GM19395 (cell line): ENCODE data around the gene SRP54.
"Not testable (repeated sequence)": the region's sequence is repeated elsewhere in the genome, so short reads cannot be mapped to it uniquely, and the experiment has no call there.

Source experiments
- ATAC-seq: cut with Tn5 transposase; IDR thresholded peaks from one replicate; pipeline ENCODE4 v1.9.1; 2021; ENCODE audit warnings: mild to moderate bottlenecking, moderate library complexity; ENCODE audit not compliant: unreplicated experiment

SRP54 gene

DNA sequence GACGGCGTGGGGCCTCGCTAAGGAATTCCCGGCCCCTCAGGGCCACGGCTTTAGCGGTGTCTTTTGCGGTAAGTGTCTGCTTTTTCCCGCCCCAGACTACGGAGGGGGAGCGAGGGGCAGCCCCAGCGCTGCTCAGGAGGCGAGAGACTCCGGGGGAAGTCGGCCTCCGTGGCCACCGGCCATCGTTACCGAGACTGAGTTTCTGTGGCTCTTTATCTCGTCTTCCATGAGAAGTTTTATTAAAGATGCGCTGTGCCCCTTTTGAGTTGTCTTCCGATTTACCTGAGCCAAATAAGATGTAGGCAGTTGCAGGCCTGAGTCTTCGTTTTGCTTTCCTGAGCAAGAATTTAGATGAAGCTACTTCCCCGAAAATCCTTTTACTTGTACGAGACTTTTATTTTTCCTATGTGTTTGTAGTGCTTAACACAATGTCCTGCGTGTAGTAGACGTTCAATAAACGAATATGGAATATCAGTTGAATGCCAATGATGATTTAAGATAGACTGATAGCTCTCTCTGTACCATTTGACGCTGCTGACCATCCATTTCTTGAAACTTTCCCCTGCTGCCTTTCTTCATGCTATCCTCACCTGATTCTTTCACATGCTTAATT is 462 bp downstream of the SRP54 start:
- peak; percentile 27 for ATAC-seq

DNA sequence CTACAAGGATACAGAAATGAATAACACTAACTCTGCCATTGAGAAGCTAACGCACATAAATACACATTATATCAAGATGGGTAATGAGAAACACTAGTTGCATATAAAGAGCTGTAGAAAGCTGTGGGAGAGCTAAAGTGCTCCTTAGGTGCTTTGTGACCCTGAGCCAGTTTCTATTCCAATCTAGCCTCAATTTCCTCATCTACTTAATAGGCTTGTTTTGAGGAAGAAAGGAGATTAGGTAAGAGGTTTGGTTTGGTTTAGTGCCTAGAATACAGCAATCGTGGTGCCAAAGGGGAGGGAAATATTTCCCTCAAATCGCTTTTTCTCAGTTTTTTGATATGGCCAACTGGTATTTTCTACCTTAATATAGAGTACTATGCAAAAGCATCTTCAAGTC is 994 bp downstream of the SRP54 start:
- no peak for ATAC-seq

DNA sequence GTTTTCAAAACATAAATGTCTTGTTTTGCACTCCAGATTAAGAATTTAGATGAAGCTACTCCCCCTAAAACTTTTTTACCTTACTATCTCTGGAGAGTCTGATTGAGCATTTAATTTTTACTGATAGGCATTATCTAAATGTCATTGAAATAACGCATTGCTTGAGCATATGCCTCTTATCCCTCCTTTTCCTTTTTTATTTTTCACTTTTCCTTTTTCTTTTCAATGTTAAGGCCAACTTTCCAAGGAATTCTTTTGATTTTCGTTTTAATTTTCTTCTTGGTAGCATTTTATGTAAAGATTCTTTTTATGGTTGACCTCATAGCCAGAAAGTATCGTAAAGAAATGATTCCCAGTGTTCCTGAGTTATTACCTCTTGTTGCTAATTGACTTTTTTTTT is 2.9 kb downstream of the SRP54 start:
- no peak for ATAC-seq

DNA sequence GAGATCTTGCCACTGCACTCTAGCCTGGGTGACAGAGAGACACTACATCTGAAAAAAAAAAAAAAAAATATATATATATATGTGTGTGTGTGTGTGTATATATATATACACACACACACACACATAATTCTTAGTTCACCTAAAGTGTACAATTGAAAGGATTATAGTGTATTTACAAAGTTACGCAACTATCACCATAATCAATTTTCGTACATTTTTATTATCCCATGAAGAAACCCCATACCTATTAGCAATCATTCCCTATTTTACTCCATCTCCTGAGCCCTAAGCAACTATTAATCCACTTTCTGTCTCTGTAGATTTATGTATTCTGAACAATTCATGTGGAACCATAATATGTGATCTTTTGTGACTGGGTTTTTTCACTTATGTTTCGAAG is 4.4 kb downstream of the SRP54 start:
- ATAC-seq: no peak

DNA sequence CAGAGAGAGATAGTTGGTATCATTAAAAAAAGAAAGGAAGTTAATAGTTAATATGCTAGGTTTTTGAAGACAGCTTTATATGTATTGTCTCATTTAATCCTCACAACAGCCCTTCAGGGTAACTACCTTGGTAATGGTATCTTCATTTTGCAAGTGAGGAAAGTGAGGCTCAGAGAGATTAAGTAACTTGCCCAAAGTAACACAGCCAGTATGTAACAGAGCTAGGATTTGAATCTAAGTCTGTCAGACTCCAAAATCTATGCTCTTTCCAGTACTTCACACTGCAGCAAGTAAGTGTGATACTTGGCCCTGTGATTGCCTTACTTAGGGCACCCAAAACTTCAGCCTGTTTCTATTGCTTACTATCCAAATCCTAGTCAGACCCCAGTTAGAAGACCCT is 7.0 kb downstream of the SRP54 start:
- ATAC-seq: no peak

DNA sequence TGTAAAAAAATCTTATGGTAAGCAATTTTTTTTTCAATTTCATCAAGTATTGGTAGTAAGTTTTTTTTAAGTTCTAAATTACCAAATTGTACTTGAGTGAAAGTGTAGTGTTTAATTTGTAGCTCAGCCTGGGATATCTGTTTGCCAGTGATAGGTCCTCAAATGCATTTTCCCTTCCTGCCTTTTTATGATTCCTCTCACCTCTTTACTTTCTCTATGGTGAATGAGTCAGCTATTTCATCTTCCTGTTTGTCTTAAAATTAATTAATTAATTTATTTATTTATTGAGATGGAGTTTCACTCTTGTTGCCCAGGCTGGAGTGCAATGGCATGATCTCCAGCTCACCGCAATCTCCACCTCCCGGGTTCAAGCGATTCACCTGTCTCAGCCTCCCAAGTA is 10.6 kb downstream of the SRP54 start:
- ATAC-seq: no peak

DNA sequence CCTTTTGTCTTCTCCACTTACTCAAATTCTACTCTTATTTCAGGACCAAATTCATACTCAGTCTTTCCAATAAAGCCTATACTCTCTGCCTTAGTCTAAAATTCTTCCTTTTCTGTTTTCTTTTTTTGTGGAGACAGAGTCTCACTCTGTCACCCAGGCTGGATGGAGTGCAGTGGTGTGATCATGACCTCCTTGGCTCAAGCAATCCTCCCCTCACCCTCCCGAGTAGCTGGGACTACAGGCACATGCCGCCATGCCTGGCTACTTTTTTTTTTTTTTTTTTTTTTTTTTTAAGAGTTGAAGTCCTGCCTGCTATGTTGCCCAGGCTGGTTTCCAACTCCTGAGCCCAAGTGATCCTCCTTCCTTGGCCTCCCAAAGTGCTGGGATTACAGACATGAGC is 11.9 kb downstream of the SRP54 start:
- ATAC-seq: no peak

DNA sequence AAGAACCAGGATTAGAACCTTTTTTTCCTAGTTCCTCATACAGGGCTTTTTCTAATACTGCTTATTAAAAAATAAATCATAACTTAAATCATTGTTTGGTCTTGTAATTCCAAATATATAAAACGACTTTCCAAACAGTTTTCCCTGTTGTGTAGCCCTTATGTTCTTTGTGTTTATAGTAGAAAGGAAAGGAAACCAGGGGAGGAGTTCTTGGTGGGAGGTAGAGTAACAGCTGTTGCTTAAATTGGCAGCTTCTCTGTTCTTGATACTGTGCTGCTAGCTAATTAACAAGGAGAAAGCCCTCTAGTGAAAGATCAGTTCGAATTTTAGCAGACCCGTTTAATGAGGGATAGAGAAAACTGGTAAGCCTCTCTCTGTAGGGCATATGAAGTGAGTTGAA is 15.0 kb downstream of the SRP54 start:
- ATAC-seq: no peak

DNA sequence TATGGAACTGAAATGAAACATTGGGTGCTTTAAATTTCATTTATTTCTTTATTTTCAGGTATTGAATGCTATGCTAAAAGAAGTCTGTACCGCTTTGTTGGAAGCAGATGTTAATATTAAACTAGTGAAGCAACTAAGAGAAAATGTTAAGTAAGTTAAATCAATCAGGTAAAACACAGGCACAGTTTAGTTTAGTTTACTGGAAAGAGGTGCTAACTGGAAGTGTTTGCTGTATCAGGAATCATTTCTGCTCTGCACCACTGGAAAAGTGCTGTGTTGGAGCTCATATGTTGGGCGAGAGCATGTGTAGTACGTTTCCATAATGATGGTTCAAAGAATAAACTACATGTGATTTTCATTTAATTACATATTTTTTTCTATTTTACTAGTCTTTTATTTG is 16.7 kb downstream of the SRP54 start:
- no peak for ATAC-seq

DNA sequence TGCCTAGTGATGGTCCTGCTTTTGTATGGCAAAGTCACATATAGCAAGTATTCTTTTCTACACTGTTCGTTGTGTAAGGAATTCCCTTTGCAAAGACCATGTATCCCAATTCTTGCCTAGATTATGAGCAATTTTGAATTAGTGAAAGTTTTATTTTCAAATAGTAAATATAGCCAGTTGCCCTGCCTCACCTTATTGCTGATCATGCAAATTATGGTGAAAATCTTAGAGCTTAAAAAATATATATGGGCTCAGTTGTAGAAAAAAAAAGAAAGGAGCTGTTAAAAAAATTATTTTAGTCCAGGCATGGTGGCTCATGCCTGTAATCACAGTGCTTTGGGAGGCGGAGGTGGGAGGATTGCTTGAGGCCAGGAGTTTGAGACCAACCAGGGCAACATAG is 18.8 kb downstream of the SRP54 start:
- no peak for ATAC-seq

DNA sequence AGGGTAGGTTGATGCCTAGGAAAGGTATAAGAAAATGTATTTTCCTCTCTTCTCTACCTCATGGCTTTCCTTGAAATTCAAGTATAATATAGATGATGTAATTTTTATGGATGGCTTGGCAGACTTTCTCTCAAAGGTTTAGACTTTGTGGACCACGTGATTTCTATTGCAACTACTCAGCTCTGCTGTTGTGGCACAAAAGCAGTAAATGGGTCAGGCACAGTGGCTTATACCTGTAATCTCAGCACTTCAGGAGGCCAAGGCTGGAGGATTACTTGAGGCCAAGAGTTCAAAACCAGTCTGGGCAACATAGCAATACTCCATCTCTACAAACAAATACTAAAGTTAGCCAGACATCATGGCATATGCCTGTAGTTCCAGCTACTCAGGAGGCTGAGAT is 22.0 kb downstream of the SRP54 start:
- ATAC-seq: no peak

DNA sequence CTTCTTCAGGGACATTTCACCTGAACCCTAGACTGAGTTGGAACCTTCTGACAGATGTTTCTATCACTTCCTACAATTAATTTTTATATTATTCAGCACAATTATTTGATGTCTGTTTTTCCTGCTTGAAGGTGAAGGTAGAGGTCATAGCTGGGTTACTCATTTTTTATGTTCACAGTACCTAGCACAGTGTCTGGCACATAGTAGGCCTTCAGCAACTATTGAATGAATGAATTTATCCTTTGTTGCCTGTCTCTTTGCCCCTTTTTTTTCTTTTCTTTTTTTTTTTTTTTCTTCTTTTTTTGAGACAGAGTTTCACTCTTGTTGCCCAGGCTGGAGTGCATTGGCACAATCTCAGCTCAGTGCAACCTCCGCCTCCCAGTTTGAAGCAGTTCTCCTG is 33.8 kb downstream of the SRP54 start:
- ATAC-seq: no peak

DNA sequence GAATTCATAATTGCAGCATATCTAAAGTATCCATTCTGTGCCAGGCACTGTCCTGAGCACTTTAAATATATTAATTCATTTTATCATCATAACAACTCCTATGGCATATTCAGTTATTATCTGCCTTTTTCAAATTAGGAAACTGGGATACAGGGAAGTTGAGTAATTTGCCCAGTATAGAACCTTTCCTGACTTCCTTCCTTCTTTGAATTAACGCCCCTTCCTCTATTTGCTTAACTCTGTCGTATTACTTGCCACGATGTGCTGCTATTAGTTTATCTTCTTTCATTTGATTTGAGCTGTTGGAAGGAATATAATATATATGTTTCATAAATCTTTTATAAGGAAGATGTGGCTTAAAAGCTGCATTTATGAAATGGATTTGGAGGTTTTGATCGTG is 37.9 kb downstream of the SRP54 start:
- no peak for ATAC-seq

DNA sequence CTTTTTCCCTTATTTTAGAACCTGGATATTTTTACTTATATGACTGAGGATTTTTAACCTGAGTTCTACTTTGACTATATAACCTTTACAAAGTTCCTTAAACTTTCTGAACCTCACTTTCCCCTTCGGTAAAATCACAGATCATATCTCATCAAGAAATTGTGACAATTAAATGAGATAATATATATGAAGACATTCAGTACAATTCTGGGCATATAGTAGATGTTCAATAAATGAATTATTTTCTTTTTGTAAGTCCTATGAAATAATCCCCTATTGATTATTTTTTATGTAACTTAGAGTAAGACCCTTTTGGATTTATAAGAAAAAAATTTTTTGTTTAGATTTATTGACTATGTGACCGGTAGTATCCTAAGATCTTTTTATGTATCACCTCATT is 45.6 kb downstream of the SRP54 start:
- ATAC-seq: no peak

DNA sequence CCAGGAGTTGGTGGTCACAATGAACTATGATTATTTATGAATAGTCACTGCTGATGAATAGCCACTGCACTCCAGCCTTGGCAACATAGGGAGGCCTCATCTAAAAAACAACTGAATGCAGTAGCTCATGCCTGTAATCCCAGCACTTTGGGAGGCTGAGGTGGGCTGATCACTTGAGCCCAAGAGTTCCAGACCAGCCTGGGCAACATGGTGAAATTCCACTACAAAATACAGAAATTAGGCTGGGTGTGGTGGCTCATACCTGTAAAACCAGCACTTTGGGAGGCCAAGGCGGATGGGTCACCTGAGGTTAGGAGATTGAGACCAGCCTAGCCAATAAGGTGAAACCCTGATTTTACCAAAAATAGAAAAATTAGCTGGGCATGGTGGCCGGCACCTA is 49.8 kb downstream of the SRP54 start:
- ATAC-seq: no peak

DNA sequence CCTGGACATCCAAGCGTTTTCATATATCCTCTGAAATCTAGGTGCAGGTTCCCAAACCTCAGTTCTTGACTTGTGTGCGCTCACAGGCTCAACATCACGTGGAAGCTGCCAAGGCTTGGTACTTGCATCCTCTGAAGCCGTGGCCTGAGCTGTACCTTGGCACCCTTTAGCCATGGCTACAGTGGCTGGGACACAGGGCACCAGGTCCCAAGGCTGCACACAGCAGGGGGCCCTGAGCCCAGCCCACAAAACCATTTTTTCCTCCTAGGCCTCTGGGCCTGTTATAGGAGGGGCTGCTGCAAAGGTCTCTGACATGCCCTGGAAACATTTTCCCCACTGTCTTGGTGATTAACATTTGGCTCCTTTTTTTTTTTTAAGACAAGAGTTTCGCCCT is 51.6 kb downstream of the SRP54 start:
- no peak for ATAC-seq

DNA sequence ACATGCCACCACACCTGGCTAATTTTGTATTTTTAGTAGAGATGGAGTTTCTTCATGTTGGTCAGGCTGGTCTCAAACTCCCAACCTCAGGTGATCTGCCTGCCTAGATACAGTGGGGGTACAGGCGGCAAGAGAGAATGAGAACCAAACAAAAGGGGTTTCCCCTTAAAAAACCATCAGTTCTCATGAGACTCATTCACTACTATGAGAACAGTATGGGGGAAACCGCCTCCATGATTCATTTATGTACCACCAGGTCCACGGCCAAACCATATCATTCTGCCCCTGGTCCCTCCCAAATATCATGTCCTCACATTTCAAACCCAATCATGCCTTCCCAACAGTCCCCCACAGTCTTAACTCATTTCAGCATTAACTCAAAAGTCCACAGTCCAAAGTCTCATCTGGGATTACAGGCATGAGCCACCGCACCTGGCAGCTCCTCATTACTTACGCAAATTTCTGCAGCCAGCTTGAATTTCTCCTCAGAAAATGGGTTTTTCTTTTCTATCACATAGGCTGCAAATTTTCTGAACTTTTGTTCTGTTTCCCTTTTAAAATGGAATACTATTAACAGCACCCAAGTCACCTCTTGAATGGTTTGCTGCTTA is 52.3 kb downstream of the SRP54 start:
- ATAC-seq: not testable (repeated sequence)

DNA sequence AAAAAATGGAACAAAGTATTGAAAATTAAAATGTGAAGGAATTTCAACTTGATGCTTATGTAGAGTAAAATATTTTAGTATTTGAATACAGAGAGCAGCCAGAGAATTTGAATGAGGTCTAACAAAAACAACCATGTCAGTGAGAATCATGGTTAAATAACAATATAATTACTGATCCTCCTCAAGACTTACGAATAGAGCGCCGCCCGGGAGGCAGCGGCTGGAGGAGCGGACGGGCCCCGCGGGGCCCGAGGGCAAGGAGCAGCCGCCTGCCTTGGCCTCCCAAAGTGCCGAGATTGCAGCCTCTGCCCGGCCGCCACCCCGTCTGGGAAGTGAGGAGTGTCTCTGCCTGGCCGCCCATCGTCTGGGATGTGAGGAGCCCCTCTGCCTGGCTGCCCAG is 55.5 kb downstream of the SRP54 start:
- ATAC-seq: not testable (repeated sequence)

DNA sequence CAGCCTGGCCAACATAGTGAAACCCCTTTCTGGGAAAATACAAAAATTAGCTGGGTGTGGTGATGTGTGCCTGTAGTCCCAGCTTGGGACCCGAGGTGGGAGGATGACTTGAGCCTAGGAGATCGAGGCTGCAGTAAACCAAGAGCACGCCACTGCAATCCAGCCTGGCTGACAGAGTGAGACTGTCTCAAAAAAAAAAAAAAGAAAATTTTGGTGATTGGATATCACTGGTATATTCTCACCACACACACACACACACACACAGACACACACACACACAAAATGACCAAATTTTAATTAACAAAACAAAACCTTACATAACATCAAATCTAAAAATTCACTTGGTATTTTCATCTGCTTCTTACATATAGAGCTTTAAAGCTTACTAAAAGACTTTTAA is 59.8 kb downstream of the SRP54 start:
- no peak for ATAC-seq

DNA sequence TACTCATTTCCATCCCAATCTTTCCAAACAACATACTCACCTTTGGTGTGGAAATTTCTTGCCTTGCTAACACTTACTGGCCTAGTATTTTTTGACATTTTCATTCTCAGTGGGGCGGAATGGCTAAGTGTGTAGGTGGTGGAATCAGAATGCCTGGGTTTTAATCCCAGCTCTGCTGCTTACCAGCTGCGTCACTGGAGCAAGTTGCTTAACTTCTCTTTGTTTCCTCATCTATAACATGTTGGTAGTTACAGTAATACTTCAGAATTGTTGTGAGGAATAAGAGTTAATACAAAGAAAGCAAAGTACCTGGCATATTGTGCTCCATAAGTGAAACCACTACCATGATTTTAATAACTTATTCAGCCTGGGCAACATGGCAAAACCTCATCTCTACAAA is 60.3 kb downstream of the SRP54 start:
- no peak for ATAC-seq

DNA sequence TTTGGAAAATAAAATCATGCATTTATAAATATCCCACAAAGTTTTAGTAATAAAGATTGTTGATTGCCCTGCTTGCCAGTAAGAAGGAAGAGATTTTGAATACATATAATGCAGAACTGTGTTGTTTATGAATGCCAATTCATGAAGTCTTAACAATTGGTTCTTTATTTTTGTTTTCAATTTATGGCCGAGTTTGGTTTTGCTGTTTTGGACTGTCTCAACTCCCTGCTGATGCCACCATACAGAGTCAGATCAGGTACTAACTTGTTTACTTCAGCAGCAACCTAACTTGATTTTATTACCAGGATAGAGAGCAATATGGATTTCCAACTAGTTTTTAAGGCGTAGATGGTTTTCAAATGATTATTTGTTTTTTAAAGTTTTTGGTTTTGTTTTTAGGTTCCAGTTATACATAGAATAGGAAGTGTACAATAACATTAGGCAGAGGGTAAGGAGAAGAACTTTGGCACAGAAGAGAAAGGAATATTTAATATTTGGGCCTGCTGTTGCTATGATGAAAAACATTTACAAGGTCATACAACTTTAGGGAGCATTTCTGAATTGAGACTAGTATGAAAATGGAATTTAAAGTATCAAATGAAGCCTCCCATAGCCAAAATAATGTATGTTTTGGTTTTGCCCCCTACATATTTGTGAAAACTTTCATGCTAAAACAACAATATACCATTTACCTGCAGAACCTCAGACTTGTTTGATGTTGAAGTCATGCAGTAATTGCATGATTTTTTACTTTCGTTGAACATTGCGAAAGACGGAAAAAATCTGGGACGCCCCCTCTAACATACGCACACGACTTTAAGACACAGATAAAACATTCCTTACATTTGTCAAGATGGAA is 62.4 kb downstream of the SRP54 start:
- ATAC-seq: no peak

DNA sequence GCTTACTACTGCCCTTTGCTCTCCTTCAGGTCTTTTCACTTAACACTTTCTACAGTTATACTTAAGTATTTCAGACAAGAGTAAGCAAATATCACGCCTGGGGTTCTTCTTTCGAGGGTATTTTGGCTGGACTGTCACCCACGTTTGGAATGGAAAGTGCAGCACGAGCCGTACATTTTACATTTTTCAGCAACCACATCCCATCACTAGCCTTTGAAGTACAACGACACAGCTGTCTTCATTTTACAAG is 62.9 kb downstream of the SRP54 start:
- no peak for ATAC-seq
